GM15510 (cell line): ENCODE measurements around the gene B3GALNT2.

Experiments
- POLR2A ChIP-seq: IDR thresholded peaks from 3 replicates; pipeline ENCODE4 v1.6.1; 2011; ENCODE audit warnings: borderline replicate concordance; ENCODE audit not compliant: insufficient read length; ENCODE audit errors: extremely low read depth

Gene B3GALNT2

GRCh38 chr1:235473806-235474205 is 30.4 kb downstream of the B3GALNT2 start:
- TF ChIP-seq POLR2A = no peak

- no peak for TF ChIP-seq POLR2A
These were observed 33.4 kb downstream of the B3GALNT2 start for GRCh38 chr1:235470741-235471439.

- TF ChIP-seq POLR2A = no peak
These were observed 35.3 kb downstream of the B3GALNT2 start for GRCh38 chr1:235468970-235469369.

- TF ChIP-seq POLR2A = no peak
These were observed 36.2 kb downstream of the B3GALNT2 start for GRCh38 chr1:235468004-235468403.

GRCh38 chr1:235465066-235465465 is 39.2 kb downstream of the B3GALNT2 start:
- no peak for TF ChIP-seq POLR2A

GRCh38 chr1:235461954-235462353 is 42.3 kb downstream of the B3GALNT2 start:
- no peak for TF ChIP-seq POLR2A

GRCh38 chr1:235460770-235461169 is 43.5 kb downstream of the B3GALNT2 start:
- no peak for TF ChIP-seq POLR2A

- no peak for TF ChIP-seq POLR2A
These were observed 48.4 kb downstream of the B3GALNT2 start for GRCh38 chr1:235455823-235456222.

- TF ChIP-seq POLR2A = no peak
These were observed 49.2 kb downstream of the B3GALNT2 start for GRCh38 chr1:235455097-235455496.

GRCh38 chr1:235454021-235454420 is 50.2 kb downstream of the B3GALNT2 start:
- TF ChIP-seq POLR2A = no peak

- no peak for TF ChIP-seq POLR2A
These were observed 53.3 kb downstream of the B3GALNT2 start for GRCh38 chr1:235450886-235451483.

- no peak for TF ChIP-seq POLR2A
These were observed 53.8 kb downstream of the B3GALNT2 start for GRCh38 chr1:235450433-235450832.

GRCh38 chr1:235448616-235449015 is 55.6 kb downstream of the B3GALNT2 start:
- no peak for TF ChIP-seq POLR2A

- no peak for TF ChIP-seq POLR2A
These were observed 61.3 kb downstream of the B3GALNT2 start for GRCh38 chr1:235442788-235443429.

- TF ChIP-seq POLR2A = no peak
These were observed 63.0 kb downstream of the B3GALNT2 start for GRCh38 chr1:235441159-235441685.
